Ascending aorta (tissue), 2 donors: ENCODE data around the gene SEC23IP. TPM values are rescaled to one million over a fixed set of nuclear protein-coding genes. Genes with fewer than 3 reads are reported as not detected.

ENCODE experiments used
- DNase-seq, 2 donors: peaks; one replicate each; pipeline ENCODE4 v3.0.0-alpha.2; 2019; ENCODE audit warnings: low spot score in 2 of 2
- H3K27ac ChIP-seq, 2 donors: fragments of 200-600 bp; sonication (generic); one replicate each; pipeline ENCODE4 v1.5.1; 2016 to 2017; ENCODE audit warnings: mild to moderate bottlenecking in 1 of 2
- H3K27me3 ChIP-seq: fragments of 200-600 bp; sonication (generic); one replicate; pipeline ENCODE4 v1.5.1; 2017
- H3K36me3 ChIP-seq, 2 donors: fragments of 200-600 bp; sonication (generic); one replicate each; pipeline ENCODE4 v1.5.1; 2016
- H3K4me1 ChIP-seq, 2 donors: fragments of 200-600 bp; sonication (generic); one replicate each; pipeline ENCODE4 v1.5.1; 2016 to 2017; ENCODE audit warnings: mild to moderate bottlenecking in 1 of 2
- H3K4me3 ChIP-seq, 2 donors: fragments of 200-600 bp; sonication (generic); one replicate each; pipeline ENCODE4 v1.5.1; 2016 to 2017; ENCODE audit warnings: mild to moderate bottlenecking in 1 of 2
- H3K9me3 ChIP-seq, 2 donors: fragments of 200-600 bp; sonication (generic); one replicate each; pipeline ENCODE4 v1.5.1; 2016
- intact Hi-C: fragments of 100-400 bp; cut with DNase I; formaldehyde crosslinking; loops from one replicate; pipeline ENCODE4 v1.15.1; 2023
- total RNA-seq: library from RNA; depleted of rRNA; stranded (reverse); fragments of >200 nt; gene quantifications from one replicate; pipeline ENCODE4 v1.1.0, GENCODE V29; 2016
- TF ChIP-seq, protein P1 (sequence below), 3 experiments: fragments of 200-600 bp in 2 of 3; fragments of 450-650 bp in 1 of 3; sonication (generic) in 2 of 3; IDR thresholded peaks; one replicate each; pipeline ENCODE4 v1.5.1; 2016 to 2019; ENCODE audit warnings: antibody characterized with exemption in 3 of 3, mild to moderate bottlenecking in 1 of 3, moderate library complexity in 1 of 3

Gene SEC23IP
- total RNA-seq, 1 donor from 2014 or later, result 17.1 TPM

DNA sequence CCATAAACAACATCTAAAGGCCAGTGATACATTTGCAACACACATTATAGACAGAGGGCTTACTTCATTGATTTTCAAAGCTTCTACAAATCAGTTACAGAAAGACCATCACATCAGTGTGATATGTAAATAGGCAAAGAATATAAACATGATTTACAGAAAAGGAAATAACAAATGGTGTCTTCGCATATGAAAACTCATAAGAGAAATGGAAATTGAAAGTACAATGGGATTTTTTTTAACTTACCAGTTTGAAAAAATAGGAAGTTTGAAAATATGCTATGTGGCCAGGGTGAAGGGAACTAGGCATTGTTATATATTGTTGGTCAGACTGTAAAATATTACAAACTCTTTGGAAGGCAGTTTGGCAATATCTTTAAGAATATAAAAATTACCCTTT, 27.3 kb downstream of the SEC23IP start:
- Histone ChIP-seq H3K4me3 (no peak overlapping the region), H3K27me3 (no peaks in the 10 kb centered on the region), H3K4me1 (no peaks in the 10 kb centered on the region), H3K36me3 (peaks cover 65 to 86% of the 10 kb centered on the region in 2 donors), H3K9me3 (no peaks in the 10 kb centered on the region), H3K27ac (no peak overlapping the region)
- no peak for DNase-seq
- TF ChIP-seq, protein P1, sequence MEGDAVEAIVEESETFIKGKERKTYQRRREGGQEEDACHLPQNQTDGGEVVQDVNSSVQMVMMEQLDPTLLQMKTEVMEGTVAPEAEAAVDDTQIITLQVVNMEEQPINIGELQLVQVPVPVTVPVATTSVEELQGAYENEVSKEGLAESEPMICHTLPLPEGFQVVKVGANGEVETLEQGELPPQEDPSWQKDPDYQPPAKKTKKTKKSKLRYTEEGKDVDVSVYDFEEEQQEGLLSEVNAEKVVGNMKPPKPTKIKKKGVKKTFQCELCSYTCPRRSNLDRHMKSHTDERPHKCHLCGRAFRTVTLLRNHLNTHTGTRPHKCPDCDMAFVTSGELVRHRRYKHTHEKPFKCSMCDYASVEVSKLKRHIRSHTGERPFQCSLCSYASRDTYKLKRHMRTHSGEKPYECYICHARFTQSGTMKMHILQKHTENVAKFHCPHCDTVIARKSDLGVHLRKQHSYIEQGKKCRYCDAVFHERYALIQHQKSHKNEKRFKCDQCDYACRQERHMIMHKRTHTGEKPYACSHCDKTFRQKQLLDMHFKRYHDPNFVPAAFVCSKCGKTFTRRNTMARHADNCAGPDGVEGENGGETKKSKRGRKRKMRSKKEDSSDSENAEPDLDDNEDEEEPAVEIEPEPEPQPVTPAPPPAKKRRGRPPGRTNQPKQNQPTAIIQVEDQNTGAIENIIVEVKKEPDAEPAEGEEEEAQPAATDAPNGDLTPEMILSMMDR (IDR thresholded peaks at IDR 0.05), result no peak
- intact Hi-C loops, result no loop called here

DNA sequence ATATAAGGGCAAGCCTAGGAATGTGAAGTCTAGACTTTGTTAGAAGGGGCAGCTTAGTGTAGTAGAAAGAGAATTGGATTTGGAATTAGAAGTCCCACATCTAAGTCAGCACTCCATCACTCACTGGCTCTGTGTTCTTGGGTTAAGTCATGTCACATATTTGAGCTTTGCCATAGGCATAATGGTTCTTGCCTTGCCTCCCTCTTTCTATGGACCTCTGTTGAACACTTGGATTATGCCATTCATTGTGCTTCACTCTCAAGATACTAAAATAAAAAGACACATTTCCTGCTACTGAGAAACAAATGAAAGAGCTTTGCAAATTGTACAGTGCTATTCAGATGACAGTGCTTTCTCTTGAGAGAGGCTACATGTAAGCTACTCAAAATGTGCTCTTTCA, 35.9 kb downstream of the SEC23IP start:
- no peaks in the 10 kb centered on the region for H3K4me1 ChIP-seq
- no peak overlapping the region for H3K27ac ChIP-seq
- H3K4me3 ChIP-seq, result no peak overlapping the region
- TF ChIP-seq, protein P1 (IDR thresholded peaks at IDR 0.05), result no peak
- no peaks in the 10 kb centered on the region for H3K27me3 ChIP-seq
- no peak for DNase-seq
- H3K36me3 ChIP-seq, result peaks cover 69 to 95% of the 10 kb centered on the region in 2 donors
- intact Hi-C loops, result no loop called here
- H3K9me3 ChIP-seq, result no peaks in the 10 kb centered on the region

DNA sequence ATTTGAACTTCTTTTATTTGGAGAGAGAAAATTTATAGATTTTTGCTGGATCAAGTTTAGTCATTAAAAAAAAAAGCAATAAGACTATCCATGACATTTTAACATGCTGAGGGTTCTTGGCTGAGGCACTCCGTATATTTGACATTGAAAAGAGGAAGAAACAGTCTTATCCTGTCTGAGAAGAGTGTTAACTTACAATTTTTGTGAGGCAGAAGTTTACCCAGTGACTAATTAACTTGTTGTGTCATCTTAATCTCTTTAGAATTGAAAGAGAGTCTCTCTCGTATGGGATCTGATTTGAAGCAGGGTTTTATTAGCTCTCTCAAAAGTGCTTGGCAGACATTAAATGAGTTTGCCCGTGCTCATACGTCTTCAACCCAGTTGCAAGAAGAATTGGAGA, 39.3 kb downstream of the SEC23IP start:
- H3K36me3 ChIP-seq, result peaks cover 53 to 92% of the 10 kb centered on the region in 2 donors
- H3K27ac ChIP-seq, result no peak overlapping the region
- TF ChIP-seq, protein P1 (IDR thresholded peaks at IDR 0.05), result no peak
- H3K9me3 ChIP-seq, result no peaks in the 10 kb centered on the region
- no peak for DNase-seq
- no peaks in the 10 kb centered on the region for H3K4me1 ChIP-seq
- H3K27me3 ChIP-seq, result no peaks in the 10 kb centered on the region
- no peak overlapping the region for H3K4me3 ChIP-seq
- intact Hi-C loops, result no loop called here

DNA sequence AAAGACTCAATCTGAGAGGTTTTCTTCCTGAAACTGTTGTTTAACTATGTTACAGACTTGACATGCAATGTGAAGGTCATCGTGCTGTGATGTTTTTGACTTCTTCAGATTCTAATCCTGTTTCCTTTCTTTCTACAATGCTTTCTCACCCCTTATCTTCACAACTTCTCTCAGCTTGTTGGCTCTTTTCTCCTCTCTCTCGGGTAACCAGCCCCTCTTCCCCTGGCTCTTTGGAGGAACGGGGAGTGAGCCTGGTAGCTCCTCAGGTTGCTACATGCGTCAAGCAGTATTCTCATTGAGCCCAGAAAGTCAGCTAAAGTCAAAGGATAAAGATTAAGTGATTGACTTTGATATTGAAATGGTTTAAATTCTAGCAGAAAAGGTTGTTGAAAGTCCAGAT, 40.1 kb downstream of the SEC23IP start:
- Histone ChIP-seq H3K36me3 (peaks cover 47 to 85% of the 10 kb centered on the region in 2 donors), H3K4me1 (no peaks in the 10 kb centered on the region), H3K27me3 (no peaks in the 10 kb centered on the region), H3K4me3 (no peak overlapping the region), H3K9me3 (no peaks in the 10 kb centered on the region), H3K27ac (no peak overlapping the region)
- TF ChIP-seq, protein P1 (IDR thresholded peaks at IDR 0.05), result no peak
- DNase-seq, result no peak
- intact Hi-C loops, result no loop called here

DNA sequence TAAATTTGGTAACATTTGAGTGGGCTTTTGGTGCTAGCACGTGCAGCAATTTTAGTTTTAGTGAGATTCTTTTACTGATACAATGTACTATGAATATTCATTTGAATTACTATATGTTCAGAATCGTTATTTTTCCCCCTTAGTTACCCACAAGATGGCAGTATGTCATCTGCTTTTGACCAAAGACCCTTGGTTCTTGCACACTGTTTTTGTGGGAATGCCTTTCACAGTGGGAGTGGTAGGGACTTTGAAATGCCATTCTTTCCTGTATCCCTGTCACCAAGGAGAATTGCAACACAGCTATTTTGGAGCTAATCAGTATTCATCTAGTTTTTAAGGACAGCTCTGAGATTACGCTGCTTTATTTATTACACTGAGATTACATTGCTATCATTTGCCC, 40.6 kb downstream of the SEC23IP start:
- no peak for DNase-seq
- Histone ChIP-seq H3K36me3 (peaks cover 43 to 80% of the 10 kb centered on the region in 2 donors), H3K4me1 (no peaks in the 10 kb centered on the region), H3K9me3 (no peaks in the 10 kb centered on the region), H3K27ac (no peak overlapping the region), H3K27me3 (no peaks in the 10 kb centered on the region), H3K4me3 (no peak overlapping the region)
- TF ChIP-seq, protein P1 (IDR thresholded peaks at IDR 0.05), result no peak
- intact Hi-C loops, result no loop called here

DNA sequence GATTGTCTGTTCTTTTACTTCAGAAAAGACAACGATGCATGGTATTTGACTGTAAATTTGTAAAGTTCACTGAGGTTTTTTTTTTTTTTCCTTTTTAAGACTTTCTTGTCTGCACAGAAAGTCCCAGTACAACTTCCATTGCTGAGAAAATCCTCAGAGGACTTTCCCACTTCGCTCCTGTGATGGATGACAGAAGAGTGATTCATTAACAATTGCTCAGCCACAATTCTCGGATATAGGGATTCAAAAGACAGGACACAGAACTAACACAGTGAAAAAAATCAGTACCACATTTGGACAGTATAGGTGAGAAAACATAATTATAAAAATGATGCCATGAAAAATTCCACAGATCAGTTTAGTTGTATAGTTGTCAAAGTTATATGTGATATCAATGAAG, 48.0 kb downstream of the SEC23IP start:
- no peak for DNase-seq
- Histone ChIP-seq H3K36me3 (peaks cover 36 to 63% of the 10 kb centered on the region in 2 donors), H3K27ac (no peak overlapping the region), H3K4me3 (no peak overlapping the region), H3K9me3 (no peaks in the 10 kb centered on the region), H3K4me1 (no peaks in the 10 kb centered on the region), H3K27me3 (no peaks in the 10 kb centered on the region)
- TF ChIP-seq, protein P1 (IDR thresholded peaks at IDR 0.05), result no peak
- intact Hi-C loops, result no loop called here
